Mesendoderm (in vitro differentiated cells): ENCODE measurements around the gene SLC17A1.

Experiments
- DNase-seq: peaks from one replicate; pipeline ENCODE4 v3.0.0; 2013
- H2AK5ac ChIP-seq: 2 replicates; pipeline ENCODE4 v1.6.1; 2013; ENCODE audit warnings: low read length, inconsistent platforms
- H2BK120ac ChIP-seq: 2 replicates; pipeline ENCODE4 v1.6.1; 2013; ENCODE audit warnings: low read depth, mild to moderate bottlenecking, low read length, moderate library complexity, mixed read lengths
- H2BK15ac ChIP-seq: replicated peaks from 2 replicates; pipeline ENCODE4 v1.6.1; 2013; ENCODE audit warnings: low read depth, mild to moderate bottlenecking, moderate library complexity
- H2BK5ac ChIP-seq: 2 replicates; pipeline ENCODE4 v1.6.1; 2013; ENCODE audit warnings: low read length, inconsistent platforms
- H3K18ac ChIP-seq: 2 replicates; pipeline ENCODE4 v1.6.1; 2013; ENCODE audit warnings: mild to moderate bottlenecking, low read length, mixed read lengths
- H3K23ac ChIP-seq: one replicate; pipeline ENCODE4 v1.6.1; 2013; ENCODE audit warnings: low read length
- H3K27ac ChIP-seq: 2 replicates; pipeline ENCODE4 v1.5.1; 2013; ENCODE audit warnings: low read depth, mild to moderate bottlenecking, inconsistent platforms, low read length, moderate library complexity
- H3K27me3 ChIP-seq: 2 replicates; pipeline ENCODE4 v1.6.1; 2013; ENCODE audit warnings: low read length, control low read depth, mild to moderate bottlenecking, inconsistent platforms; ENCODE audit not compliant: insufficient read depth, poor library complexity
- H3K36me3 ChIP-seq: 2 replicates; pipeline ENCODE4 v1.6.1; 2013; ENCODE audit warnings: low read length, inconsistent platforms; ENCODE audit not compliant: control insufficient read depth, insufficient read depth
- H3K4ac ChIP-seq: one replicate; pipeline ENCODE4 v1.6.1; 2013; ENCODE audit warnings: low read depth, mild to moderate bottlenecking, low read length, moderate library complexity
- H3K4me1 ChIP-seq: 2 replicates; pipeline ENCODE4 v1.6.1; 2013; ENCODE audit warnings: low read depth, low read length, inconsistent platforms; ENCODE audit not compliant: control insufficient read depth
- H3K4me2 ChIP-seq: 2 replicates; pipeline ENCODE4 v1.6.1; 2013; ENCODE audit warnings: low read length
- H3K4me3 ChIP-seq: 2 replicates; pipeline ENCODE4 v1.5.1; 2013; ENCODE audit warnings: mild to moderate bottlenecking, low read length
- H3K56ac ChIP-seq: one replicate; pipeline ENCODE4 v1.6.1; 2013; ENCODE audit warnings: low read length
- H3K79me1 ChIP-seq: 2 replicates; pipeline ENCODE4 v1.6.1; 2013; ENCODE audit warnings: low read length, inconsistent platforms
- H3K79me2 ChIP-seq: 2 replicates; pipeline ENCODE4 v1.6.1; 2013; ENCODE audit warnings: mild to moderate bottlenecking, low read length; ENCODE audit not compliant: control insufficient read depth, insufficient read depth
- H3K9ac ChIP-seq: 2 replicates; pipeline ENCODE4 v1.6.1; 2013; ENCODE audit warnings: low read length, inconsistent platforms
- H4K5ac ChIP-seq: one replicate; pipeline ENCODE4 v1.6.1; 2013; ENCODE audit warnings: low read length
- H4K8ac ChIP-seq: one replicate; pipeline ENCODE4 v1.6.1; 2013; ENCODE audit warnings: low read depth, mild to moderate bottlenecking, control low read depth, low read length, moderate library complexity
- WGBS: extraction: QIAGEN DNeasy Blood & Tissue Kit; methylation state at CpG from one replicate; pipeline ENCODE4 v1.1.7; 2013; ENCODE audit warnings: low lambda C conversion rate, missing lambda C conversion rate; ENCODE audit not compliant: insufficient coverage; ENCODE audit errors: extremely low coverage; 5-methylcytosine and 5-hydroxymethylcytosine counted together

The SLC17A1 gene

GRCh38 chr6:25787428-25787827 is 44.4 kb downstream of the SLC17A1 start:
- H3K27me3 ChIP-seq, result no peaks in the 10 kb centered on the region
- H3K27ac ChIP-seq, result no peak overlapping the region
- no CpG with 5 or more reads among the region's 2 CpGs for WGBS

GRCh38 chr6:25781134-25781533 is 50.7 kb downstream of the SLC17A1 start:
- no CpG with 5 or more reads among the region's 1 CpG for WGBS
- Histone ChIP-seq H4K8ac (no peak overlapping the region), H3K4me1 (no peaks in the 10 kb centered on the region), H3K56ac (no peak overlapping the region), H3K27ac (no peak overlapping the region), H3K4me2 (no peak overlapping the region), H3K18ac (no peak overlapping the region), H3K9ac (no peak overlapping the region), H3K4me3 (no peak overlapping the region), H3K79me2 (no peaks in the 10 kb centered on the region), H3K36me3 (no peaks in the 10 kb centered on the region), H2BK120ac (no peak overlapping the region), H2BK15ac (no peak overlapping the region), H3K23ac (no peak overlapping the region), H3K79me1 (no peaks in the 10 kb centered on the region), H2AK5ac (no peak overlapping the region), H3K4ac (no peak overlapping the region), H4K5ac (no peak overlapping the region), H3K27me3 (no peaks in the 10 kb centered on the region), H2BK5ac (no peak overlapping the region)
- DNase-seq, result no peak

More at GRCh38 chr6:25787428-25787827, 44.4 kb downstream of the SLC17A1 start:
- Histone ChIP-seq H3K36me3 (no peaks in the 10 kb centered on the region), H2BK120ac (no peak overlapping the region), H3K18ac (no peak overlapping the region), H3K9ac (no peak overlapping the region), H3K56ac (no peak overlapping the region), H3K4me1 (no peaks in the 10 kb centered on the region), H3K79me1 (no peaks in the 10 kb centered on the region), H4K5ac (no peak overlapping the region), H2AK5ac (no peak overlapping the region), H2BK15ac (no peak overlapping the region), H2BK5ac (no peak overlapping the region), H4K8ac (no peak overlapping the region), H3K23ac (no peak overlapping the region), H3K4me3 (no peak overlapping the region), H3K79me2 (no peaks in the 10 kb centered on the region), H3K4ac (no peak overlapping the region), H3K4me2 (no peak overlapping the region)
- no peak for DNase-seq

DNA sequence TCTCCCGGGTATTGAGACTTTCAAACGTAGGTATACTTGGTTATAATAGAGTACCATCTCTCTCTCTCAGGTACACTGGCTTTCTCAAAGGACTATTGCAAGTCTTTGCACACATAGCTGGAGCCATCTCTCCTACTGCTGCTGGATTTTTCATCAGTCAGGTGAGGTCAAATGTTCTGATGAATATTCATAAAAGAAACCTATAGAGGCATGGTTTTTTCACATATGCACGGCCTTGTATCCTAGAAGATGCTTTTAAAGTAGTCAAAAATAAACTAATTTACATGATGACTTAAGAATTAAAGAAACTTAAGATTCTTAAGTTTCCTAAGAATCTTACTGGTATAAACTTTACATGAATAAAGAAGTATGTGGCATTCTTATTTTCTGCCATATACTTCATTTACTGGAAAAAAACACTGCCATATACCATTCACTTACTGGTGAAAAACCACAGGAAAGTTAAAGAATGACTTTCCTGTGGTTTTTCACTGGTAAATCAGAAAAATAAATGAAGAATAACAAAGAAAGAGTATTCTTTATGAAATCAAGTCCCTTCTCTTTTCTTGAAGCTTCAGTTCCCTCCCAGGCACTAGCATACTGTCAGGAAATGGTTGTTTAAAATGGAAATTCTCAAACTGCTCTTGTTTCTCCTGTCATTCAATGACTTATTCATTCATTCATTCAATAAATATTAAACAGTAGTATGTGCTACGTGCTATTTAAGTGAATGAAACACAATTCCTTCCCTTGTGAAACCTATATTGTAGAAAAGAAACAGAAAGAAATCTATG is 53.8 kb downstream of the SLC17A1 start:
- Histone ChIP-seq H3K4ac (no peak overlapping the region), H3K4me3 (no peak overlapping the region), H3K79me1 (no peaks in the 10 kb centered on the region), H3K23ac (no peak overlapping the region), H3K27me3 (no peaks in the 10 kb centered on the region), H3K4me2 (no peak overlapping the region), H3K18ac (no peak overlapping the region), H3K27ac (no peak overlapping the region), H3K79me2 (no peaks in the 10 kb centered on the region), H4K8ac (no peak overlapping the region), H2AK5ac (no peak overlapping the region), H2BK5ac (no peak overlapping the region), H2BK15ac (no peak overlapping the region), H3K36me3 (no peaks in the 10 kb centered on the region), H2BK120ac (no peak overlapping the region), H3K4me1 (no peaks in the 10 kb centered on the region), H3K56ac (no peak overlapping the region), H3K9ac (no peak overlapping the region), H4K5ac (no peak overlapping the region)
- no CpG with 5 or more reads among the region's 4 CpGs for WGBS
- no peak for DNase-seq

- Histone ChIP-seq H3K4me1 (no peaks in the 10 kb centered on the region), H4K8ac (no peak overlapping the region), H3K79me1 (no peaks in the 10 kb centered on the region), H3K23ac (no peak overlapping the region), H4K5ac (no peak overlapping the region), H3K4ac (no peak overlapping the region), H2BK15ac (no peak overlapping the region), H3K79me2 (no peaks in the 10 kb centered on the region), H3K27ac (no peak overlapping the region), H2AK5ac (no peak overlapping the region), H3K27me3 (no peaks in the 10 kb centered on the region), H3K36me3 (no peaks in the 10 kb centered on the region), H2BK5ac (no peak overlapping the region), H3K4me2 (no peak overlapping the region), H3K56ac (no peak overlapping the region), H3K9ac (no peak overlapping the region), H3K4me3 (no peak overlapping the region), H3K18ac (no peak overlapping the region), H2BK120ac (no peak overlapping the region)
- no CpG with 5 or more reads among the region's 2 CpGs for WGBS
- peak; percentile 48 for DNase-seq
Measured at GRCh38 chr6:25777031-25777430, 54.8 kb downstream of the SLC17A1 start.

DNA sequence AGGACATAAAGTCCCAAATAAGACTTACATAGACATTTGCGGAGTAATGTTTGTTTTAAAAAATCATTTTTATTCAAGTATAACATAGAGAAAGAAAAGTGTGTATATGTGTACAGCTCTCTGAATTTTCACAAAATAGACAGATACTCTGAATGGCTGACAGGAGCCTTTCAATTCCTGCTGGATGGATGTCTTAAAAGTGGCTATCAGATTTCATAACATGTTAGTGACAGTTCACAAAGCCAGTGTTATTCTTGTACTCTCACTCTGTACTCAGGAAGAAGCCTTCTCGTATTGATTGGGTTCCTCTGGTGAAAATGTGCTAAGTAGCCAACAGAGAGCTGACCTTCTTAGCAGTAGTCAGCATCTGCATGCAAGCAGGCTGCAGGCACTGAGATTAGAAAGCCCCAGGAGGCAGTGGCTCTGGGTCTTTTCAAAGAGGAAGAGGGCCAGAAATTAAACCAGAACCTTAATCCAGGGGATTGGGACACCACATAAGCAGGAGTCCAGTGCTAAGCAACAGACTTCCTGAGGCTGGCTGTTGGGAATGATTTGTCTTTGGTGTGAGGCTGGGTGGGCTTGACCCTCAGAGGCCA is 57.6 kb downstream of the SLC17A1 start:
- WGBS, result no CpG with 5 or more reads among the region's 2 CpGs
- Histone ChIP-seq H2BK120ac (no peak overlapping the region), H3K27ac (no peak overlapping the region), H3K4me2 (no peak overlapping the region), H3K79me2 (no peaks in the 10 kb centered on the region), H3K9ac (no peak overlapping the region), H3K79me1 (no peaks in the 10 kb centered on the region), H3K4me1 (no peaks in the 10 kb centered on the region), H3K23ac (no peak overlapping the region), H3K27me3 (no peaks in the 10 kb centered on the region), H3K36me3 (no peaks in the 10 kb centered on the region), H2BK5ac (no peak overlapping the region), H2BK15ac (no peak overlapping the region), H2AK5ac (no peak overlapping the region), H4K8ac (no peak overlapping the region), H3K4ac (no peak overlapping the region), H3K4me3 (no peak overlapping the region), H4K5ac (no peak overlapping the region), H3K18ac (no peak overlapping the region), H3K56ac (no peak overlapping the region)
- DNase-seq, result peak; percentile 72
